ENCODE data around the gene CTXN1.
"Not testable (repeated sequence)": the region's sequence is repeated elsewhere in the genome, so short reads cannot be mapped to it uniquely, and the experiment has no call there.

Gene CTXN1

GRCh38 chr19:7944177-7944761 lies 18.3 kb upstream of the CTXN1 start:
- peak; percentile 96 for DNase-seq

DNA sequence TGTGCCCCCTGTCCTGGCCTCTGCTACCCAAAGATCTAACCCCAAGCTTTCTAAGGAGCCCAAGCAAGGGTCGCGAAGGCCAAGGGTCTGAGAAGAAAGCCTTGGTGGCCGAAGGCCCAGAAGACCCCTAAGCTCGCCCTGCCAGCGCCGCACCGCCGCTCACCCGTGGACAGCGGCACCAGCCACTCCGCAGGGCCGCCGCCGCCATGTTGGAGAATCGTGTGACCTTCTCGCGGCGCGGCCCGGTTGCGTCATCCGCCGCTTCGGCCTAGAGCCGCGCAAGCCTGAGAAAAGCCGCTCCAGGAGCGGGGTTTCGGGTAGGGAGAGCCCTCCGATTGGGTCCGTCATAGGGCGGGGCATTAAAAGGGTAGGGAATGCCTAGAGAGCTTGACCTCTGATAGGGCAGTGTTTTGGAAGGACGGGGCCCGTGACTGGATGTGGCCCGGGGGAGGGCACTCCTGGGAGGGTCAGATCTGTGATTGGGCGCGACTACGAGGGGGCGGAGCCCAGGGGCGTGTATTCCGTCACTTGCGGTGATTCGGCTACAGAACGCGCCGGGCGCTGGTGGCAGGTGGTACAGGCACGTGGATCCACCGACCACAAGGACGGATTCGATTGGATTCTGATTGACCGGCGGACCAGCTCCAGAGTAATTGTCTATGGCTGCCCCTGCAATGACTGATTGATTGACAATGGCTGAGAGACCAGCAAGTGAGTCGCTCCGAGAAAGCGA lies 17.7 kb upstream of the CTXN1 start, which contains the start of gene TIMM44:
Gene TIMM44 (minus strand): TSS at position 223 of the 733 bp plus-strand sequence. CDS start 15 bp downstream, at position 208.
- peak; percentile 100 for DNase-seq

- DNase-seq, result no peak
Observed at GRCh38 chr19:7942981-7943443, 17.1 kb upstream of the CTXN1 start.

DNA sequence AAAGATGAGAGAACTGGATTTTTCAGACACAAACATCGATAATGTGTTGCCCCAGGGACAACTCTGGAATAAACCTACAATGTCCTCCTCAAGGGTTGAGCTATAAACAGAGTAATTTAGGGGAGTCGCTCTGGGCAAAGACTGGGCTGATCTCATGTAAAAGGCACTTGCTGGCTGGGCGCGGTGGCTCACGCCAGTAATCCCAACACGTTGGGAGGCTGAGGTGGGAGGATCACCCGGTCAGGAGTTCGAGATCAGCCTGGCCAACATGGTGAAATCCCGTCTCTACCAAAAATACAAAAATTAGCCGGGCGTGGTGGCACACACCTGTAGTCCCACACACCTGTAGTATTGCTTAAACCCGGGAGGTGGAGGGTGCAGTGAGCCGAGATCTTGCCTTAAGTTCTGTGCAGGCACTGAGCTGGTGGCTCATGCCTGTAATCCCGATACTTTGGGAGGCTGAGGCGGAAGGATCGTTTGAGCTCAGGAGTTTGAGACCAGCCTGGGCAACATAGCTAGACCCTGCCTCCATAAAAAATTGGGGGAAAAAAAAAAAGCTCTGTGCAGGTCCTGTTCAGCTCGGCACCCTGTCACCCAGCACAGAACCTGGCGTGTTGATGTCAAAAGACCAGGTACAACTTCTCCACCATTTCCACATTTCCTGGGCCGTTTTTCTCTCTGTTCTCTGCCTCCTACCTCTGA lies 16.1 kb upstream of the CTXN1 start:
- no peak for DNase-seq

GRCh38 chr19:7940841-7941240 lies 14.9 kb upstream of the CTXN1 start:
- DNase-seq, result no peak

DNA sequence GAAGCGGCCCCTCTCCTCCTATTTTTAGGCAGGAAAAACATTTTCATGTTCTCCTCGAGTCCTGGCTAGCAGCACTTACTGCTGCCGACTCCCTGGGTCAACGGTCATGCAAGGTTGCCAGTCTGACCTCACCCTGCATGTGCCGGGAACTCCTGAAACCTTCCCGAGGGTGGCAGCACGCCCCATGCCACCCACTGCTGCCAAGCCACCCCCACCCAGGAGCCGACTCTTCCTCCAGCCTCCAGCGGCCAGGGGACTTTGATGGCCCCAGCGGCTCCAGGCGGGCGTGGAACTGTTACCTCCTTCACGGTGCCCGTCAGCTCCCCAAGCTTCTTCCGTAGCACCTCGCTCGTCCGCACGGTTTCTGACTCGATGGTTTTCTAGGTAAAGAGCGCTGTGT lies 8.8 kb upstream of the CTXN1 start:
- DNase-seq, result no peak

GRCh38 chr19:7933828-7934725 lies 8.1 kb upstream of the CTXN1 start:
- DNase-seq, result no peak

GRCh38 chr19:7933411-7933810 lies 7.5 kb upstream of the CTXN1 start:
- DNase-seq, result no peak

DNA sequence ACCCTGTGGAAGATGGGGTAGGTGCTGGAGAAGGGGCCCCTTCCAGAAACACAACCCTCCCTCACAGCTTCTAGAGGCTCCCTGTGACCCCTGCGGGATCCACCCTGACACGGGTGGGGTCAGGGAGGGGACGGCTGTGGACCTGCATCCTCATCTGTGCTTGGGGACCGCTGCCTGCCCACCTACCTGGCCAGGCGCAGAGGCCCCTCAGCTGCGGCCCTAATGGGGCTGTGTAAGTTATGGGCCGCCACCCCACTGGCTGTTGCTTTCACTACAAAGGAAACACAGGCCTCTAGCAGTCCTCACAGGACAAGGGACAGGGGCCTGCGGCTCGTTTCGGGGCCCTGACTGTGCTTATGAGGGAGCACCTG lies 7.0 kb upstream of the CTXN1 start:
- DNase-seq, result no peak

- no peak for DNase-seq
Observed at GRCh38 chr19:7932276-7932929, 6.5 kb upstream of the CTXN1 start.

GRCh38 chr19:7931221-7932061 lies 5.5 kb upstream of the CTXN1 start:
- DNase-seq, result no peak

- DNase-seq, result no peak
Observed at GRCh38 chr19:7930765-7931164, 4.8 kb upstream of the CTXN1 start.

- DNase-seq, result not testable (repeated sequence)
Observed at GRCh38 chr19:7930030-7930429, 4.1 kb upstream of the CTXN1 start.

DNA sequence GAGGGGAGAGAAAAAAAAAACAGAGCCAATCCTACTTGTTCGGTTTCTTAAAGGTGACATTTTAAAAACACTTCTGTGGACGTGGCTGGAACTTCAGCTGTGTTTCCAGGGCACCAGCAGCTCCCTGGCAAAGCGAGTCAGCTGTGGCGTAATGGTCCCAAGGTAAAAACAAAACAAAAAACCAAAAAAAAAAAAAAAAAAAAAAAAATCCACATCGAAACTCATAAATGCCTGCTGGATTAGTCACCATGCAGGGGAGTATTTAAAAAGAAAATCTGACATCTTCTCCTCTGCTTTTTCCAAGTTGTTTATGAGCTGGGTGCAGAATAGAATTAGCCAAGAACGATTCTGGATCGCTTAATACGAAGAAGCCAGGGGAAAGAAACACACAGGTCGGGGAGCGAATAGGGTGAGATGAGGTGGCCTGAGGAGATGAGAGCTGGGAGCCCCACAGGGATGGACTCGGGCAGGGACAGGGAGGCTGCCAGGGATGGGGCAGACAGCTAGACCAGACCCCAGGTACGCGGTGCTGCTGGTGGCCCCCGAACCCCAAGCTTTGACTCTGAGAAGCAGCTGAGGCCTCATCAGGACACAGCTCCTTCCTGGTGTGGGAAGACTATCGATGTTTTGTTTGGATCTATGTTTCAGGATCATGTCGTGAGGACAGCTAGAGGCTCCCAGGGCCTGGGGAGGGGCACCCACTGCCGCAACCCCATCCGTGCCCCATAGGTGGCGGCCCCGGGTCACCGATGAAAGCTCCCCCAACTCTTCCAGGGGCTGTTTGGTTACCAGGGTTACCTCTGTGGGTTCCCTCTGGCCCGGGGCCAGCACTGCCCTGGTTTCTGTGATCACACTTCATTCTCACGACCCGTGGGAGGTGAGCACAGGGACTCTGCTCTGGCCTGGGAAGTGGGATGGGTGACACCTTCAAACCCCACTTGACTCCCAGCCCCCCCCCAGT lies 3.1 kb upstream of the CTXN1 start:
- DNase-seq, result peak; percentile 69

DNA sequence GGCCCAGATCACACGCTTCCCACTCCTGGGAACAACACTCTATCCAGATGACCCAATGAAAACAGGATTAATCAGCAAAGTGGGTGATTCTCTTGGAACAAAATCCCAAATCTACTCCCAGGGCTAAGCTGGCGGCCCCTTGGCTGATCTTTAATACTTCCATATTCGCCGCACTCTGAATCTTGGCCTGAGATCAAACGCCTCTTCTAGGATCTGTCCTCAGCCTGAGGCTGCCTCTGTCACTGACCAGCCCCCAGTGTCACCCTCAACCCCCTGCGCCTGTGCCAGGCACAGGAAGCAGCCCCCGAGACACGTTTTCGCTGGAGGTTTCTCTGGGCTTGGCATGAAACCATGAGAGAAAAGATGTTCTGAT lies 2.4 kb upstream of the CTXN1 start:
- peak; percentile 68 for DNase-seq

DNA sequence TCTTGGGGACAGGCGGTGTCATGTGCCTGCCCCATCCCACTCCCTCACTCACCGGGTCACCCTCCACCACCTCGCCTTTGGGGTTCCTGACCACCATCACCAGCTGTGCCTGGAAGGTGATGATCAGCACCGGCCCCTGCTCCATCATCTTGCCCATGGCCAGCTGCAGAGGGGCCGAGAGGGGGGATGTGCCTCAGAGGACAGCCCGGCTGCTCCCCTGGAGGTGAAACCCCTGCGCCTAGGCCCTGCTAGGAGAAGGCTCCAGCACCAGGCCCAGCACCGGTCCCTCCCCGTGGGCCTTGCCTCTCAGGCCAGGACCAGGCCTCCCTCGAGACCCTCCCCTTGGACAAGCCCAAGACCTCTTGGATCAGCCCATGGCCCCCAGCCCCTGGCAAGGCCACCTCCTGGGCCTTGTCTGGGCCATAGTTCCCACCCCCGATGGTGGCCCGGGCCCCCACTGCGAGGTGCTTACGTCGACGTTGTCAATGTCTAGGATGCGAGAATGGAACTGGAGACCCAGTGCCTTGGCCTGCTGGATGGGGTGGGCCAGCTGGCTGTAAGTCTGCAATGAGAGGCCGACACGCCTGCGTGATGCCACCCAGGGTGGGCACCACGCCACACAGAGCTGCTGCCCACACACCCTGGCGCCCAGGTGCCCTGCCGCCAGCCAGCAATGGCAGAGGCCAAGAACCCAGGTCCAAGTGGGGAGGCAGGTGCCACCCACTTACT lies 1.8 kb upstream of the CTXN1 start:
- no peak for DNase-seq

GRCh38 chr19:7926727-7927604 lies 1.0 kb upstream of the CTXN1 start:
- DNase-seq, result peak; percentile 37

DNA sequence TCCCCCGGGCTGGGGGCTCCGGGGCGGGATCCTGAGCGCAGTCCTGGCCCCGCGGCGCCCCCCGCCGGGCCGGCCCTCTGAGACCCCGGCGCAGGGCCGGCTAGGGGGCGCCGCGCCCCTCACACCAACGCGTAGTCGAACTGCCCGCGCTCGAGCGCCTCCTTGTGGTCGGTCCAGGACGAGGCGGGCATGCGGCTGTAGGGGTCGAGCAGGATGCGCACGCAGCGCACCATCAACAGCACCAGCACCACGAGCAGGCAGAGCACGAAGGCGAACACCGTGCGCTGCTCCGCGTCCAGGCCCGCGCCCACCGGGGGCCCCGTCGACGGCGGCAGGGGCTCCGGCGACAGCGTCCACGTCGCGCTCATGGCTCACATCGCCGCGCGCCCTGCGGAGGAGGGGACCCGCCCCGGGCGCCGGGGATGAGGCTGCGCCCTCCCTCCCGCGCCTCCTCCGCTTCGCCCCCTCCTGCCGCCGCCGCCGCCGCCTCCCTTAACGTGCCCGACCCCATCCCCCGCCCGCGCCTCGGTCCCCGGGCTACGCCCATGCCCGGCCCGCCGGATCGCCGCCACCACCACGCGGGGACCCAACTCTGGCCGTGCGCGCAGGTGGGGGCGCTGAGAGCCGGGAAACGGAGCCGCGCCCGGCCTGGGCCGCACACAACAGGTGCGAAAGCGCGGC lies 624 bp downstream of the CTXN1 start:
- DNase-seq, result peak; percentile 89

Measured in NCI-H82 (cell line).